NCI-H2171 (cell line): ENCODE measurements around the gene CLDN20.
"Not testable (repeated sequence)": the region's sequence is repeated elsewhere in the genome, so short reads cannot be mapped to it uniquely, and the experiment has no call there.

ENCODE experiments used
- DNase-seq: peaks from one replicate; lab custom pipeline; 2025; lab: John Stamatoyannopoulos, UW

CLDN20 gene

DNA sequence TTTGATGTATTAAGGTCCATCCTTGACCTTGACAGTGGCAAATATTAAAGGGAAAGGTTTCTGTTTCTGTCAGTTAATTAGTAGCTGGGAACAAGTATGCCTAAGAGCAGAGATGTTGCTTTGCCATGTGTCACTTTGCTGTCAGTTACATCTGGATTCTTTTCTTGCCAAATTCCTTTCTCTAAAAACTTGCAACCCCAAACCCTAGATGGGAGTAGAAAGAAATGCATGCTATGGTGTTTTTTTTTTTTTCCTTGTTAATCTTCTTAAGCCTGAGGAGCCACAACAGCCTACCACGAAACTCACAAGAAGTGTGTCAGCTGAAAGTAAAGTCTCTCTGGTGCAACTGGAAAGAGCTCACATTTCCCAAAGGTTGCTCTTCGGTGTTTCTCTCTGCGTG lies 18.0 kb upstream of the CLDN20 start:
- DNase-seq = no peak

DNA sequence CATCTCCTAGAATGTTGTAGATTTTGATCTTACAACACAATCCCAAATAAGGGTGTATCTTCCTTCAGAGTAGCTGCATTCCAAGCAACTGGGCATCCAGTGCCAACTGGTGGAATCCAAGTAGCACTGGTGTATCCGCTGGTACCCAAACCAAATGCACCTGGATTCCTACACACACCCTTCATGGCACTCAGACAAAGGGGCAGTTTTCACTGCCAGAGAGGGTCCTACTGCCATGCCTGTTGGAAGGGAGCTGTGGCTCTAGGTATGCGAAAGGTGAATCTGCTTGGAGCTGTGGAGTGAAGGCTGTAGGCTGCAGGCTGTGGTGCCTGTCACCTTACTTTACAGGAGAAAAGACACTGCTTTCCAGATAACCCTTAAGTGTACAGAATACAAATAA lies 17.0 kb upstream of the CLDN20 start:
- DNase-seq = no peak

DNA sequence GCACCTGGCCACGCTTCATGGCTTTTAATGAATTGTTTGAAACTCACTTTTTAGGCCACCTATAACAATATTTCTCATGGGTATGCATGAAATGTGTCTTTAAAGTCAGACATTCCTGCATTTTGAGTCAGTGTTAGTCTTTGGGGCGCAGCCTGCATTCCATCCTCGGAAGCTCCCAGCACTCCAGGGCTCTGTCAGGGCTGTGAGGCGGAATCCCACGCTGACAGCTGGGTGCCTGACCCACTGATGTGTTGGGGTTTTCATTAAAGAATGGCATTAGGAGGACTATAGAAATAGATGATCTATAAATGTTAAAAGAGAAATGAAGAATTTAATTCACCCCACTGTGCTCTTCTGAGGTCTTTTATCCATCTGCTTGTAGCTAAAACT lies 16.2 kb upstream of the CLDN20 start:
- no peak for DNase-seq

- DNase-seq = peak; percentile 10
These were observed 15.5 kb upstream of the CLDN20 start for GRCh38 chr6:155248008-155249001.

GRCh38 chr6:155250701-155251381 lies 13.0 kb upstream of the CLDN20 start:
- no peak for DNase-seq

DNA sequence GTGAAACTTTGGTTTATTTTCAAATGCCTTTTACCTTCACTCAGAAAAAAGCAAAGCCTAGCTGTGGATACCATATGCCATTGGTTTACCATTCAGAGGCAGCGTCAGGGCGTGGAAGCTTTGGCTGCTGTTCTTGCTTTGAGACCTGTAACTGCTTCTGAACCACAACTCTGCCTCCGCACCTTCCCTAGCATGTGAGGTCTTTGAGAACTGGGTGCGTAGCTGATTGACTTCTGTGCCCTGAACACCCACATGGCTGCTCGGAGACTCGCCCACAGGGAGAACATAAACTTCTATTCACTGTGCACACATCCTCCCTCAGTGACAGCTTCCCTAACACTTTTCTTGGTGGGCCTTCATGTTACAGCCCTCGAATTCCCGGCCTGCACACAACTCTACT lies 11.2 kb upstream of the CLDN20 start:
- DNase-seq = no peak

- DNase-seq = no peak
These were observed 10.5 kb upstream of the CLDN20 start for GRCh38 chr6:155253337-155253736.

- no peak for DNase-seq
These were observed 9.7 kb upstream of the CLDN20 start for GRCh38 chr6:155254139-155254538.

- no peak for DNase-seq
These were observed 7.6 kb upstream of the CLDN20 start for GRCh38 chr6:155256122-155256795.

GRCh38 chr6:155257796-155258195 lies 6.0 kb upstream of the CLDN20 start:
- no peak for DNase-seq

- DNase-seq = no peak
These were observed 4.6 kb upstream of the CLDN20 start for GRCh38 chr6:155259204-155259603.

DNA sequence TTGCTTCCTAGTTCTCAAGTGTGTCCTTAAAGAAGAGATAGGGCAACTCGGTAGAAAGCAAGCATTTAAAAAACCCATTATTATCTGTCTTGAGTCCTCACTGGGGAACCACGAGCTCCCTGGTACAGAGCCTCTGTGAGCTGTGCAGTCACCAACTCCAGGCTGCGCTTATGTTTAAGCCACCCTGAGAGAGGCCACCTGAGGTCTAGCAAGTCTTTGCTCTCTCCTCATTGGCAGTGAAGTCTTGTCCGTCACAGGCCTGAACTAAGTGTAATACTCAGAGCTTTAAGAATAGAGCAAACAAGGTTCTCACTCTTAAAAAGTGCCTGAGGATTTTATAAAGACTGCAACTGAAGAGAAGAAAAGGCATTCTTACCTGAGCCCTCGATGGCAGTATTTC lies 3.9 kb upstream of the CLDN20 start:
- no peak for DNase-seq

GRCh38 chr6:155260686-155261085 lies 3.1 kb upstream of the CLDN20 start:
- DNase-seq = no peak

DNA sequence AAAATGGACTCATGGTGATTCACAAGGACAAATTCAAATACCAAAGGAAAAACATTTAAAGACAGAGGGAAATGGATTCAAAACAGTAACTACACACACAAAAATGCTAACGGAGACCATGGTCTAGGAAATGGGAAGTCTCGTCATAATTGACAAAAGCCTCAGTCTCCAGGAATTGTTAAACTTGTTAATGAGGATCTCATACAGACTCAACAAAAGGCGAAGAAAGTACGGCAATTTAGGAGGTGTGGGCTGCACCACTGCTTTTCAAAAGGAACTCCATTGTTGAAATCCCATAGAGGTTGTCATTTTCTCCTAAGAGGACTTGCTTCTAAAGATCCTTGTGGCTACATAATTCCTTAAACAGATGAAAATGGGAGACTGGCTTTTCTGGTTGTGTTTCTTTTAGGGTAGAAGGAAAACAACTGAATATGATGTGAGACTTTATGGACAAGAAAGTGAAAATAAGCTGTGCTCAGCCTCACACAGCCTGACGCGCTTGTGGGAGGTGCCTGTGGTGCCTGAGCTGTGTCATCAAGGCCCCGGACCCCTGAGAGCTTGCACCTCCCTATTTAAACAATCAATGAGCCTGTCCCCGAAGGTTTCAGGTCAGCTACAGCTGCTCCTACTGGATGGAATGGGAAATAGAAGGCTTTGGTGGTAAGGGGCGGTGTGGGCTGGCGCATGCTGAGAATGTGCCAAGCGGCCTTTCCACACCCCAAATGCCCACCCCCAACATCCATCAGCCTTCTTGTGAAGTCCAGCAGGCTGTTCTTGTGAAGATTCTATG lies 2.5 kb upstream of the CLDN20 start:
- DNase-seq = no peak

DNA sequence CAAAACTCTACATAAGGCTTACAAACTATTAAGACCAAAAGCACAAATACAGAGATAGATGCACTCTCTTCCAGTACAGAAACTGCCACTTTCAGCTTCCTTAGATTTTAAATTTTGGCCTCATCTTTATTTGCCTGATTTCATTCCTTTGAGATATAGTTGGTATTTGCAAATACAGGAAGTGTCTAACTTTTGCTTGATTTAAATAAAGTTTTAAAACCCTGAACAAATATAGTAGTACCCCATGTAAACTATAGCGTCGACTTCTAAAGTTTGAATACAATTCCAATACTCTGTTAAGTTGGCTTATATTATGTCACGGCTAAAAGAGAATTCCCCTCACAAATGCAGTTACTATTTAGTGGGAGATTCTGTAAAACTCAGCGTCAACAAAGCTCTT lies 1.2 kb upstream of the CLDN20 start:
- no peak for DNase-seq

DNA sequence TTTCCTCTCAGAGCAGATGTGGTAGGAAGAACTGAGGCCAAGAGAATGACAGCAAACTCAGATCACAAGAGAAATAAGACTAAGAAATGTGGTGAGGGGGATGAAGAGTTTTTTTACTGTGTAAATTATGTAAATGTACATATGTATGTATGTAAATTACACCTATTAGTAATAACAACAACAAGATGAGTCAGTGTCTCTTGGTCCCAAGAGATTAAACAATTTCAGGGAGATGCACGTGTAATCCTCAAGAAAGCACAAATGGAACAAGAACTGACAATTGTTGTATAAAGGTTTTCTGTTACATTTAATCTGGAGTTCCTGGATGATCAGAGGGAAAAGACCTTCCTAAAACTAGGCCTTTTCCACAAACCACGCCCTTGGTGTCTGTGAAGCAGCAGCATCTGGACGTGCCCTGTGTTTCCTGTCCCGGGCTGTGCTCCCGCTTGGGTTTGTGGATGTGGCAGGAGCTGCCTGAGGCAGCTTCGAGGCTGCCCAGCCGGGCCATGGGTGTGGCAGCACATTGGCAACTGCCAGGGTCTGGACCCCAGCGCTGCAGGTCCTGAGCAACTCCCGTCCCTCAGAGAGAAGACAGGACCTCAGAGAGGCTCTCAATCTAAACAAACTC lies 994 bp downstream of the CLDN20 start:
- DNase-seq = no peak

- DNase-seq = no peak
These were observed 2.2 kb downstream of the CLDN20 start for GRCh38 chr6:155265843-155266535.

- DNase-seq = no peak
These were observed 3.6 kb downstream of the CLDN20 start for GRCh38 chr6:155267411-155267810.

- not testable (repeated sequence) for DNase-seq
These were observed 4.5 kb downstream of the CLDN20 start for GRCh38 chr6:155268088-155268867.

DNA sequence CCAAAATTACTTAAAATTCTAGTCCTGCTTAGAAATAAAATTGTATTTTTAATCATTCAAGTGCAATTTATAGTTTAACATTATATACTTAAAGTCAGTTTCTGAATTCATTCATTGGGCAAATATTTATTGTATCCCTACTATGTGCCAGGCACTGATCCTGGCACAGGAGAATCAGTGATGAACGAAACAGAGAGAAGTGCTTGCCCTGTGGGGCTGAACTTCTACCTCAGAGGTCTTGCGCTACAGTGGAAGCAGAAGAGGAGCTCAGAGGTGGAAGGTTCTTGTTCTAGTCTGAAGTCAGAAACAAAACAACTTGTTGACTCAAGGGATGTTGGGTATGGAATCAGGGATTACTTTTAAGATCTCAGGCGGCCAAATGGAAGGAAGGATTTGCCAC lies 6.0 kb downstream of the CLDN20 start:
- DNase-seq = no peak
